ENCODE results near the gene KRT80. TPM values are rescaled to one million over a fixed set of nuclear protein-coding genes. Genes with fewer than 3 reads are reported as not detected.

KRT80 gene
- total and polyA plus RNA-seq, 2 donors (not counting 3 experiments of a cell fraction or from before 2014, with no cell fraction given), result 13.6 to 23.7 TPM

DNA sequence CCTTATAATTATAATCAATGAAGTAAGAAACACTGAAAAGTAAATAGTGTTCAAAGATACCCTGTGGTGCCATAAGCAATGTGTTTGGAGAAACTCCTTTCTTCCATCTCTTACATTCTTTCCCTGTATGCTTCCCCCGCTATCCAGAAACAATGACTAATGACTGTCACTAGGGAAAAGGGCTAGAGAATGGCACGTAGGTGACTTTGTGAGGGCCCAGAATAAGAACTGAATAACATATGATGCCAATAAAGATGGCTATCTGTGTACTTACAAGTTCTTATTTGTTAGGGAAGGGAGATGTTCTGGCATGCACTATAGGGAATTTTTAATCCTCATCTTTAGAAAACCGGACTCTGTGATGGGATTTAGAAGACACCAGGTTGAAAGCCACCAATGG, 36.6 kb upstream of the KRT80 start:
- DNase-seq (ENCODE audit: low read depth, low spot score), result no peak
- H3K4me3 ChIP-seq (replicated peaks in 1 of 3; ENCODE audit: insufficient read depth in 1 of 3, low read depth in 1 of 3, low read length in 3 of 3), result no peak overlapping the region
- ChIA-PET POLR2A (no interaction called here), CTCF (interaction anchor here (2.5 to 2.6 kb wide), 2 partner anchors 12 to 99 kb away, joined by 8 read pairs; no protein-coding TSS in a partner anchor)
- H3K36me3 ChIP-seq (ENCODE audit: control insufficient read depth in 2 of 2, extremely low read depth in 1 of 2, insufficient read depth in 2 of 2, low read length in 2 of 2), result no peaks in the 10 kb centered on the region
- TF ChIP-seq POLR2A (IDR thresholded peaks at IDR 0.05; ENCODE audit: low read depth, low read length) (no peak), GATA2 (IDR thresholded peaks at IDR 0.05; ENCODE audit: insufficient read depth, insufficient read length, low read depth, low read length) (no peak), JUN (IDR thresholded peaks at IDR 0.05; ENCODE audit: borderline replicate concordance, insufficient read depth, insufficient read length, low read depth) (no peak), POLR2AphosphoS5 (IDR thresholded peaks at IDR 0.05; ENCODE audit: insufficient read depth, low read depth, low read length) (no peak), MAX (IDR thresholded peaks at IDR 0.05; ENCODE audit: insufficient read depth, insufficient read length) (no peak), EZH2 (IDR thresholded peaks at IDR 0.05; ENCODE audit: borderline replicate concordance, low read depth, low read length, severe bottlenecking) (no peak), FOS (IDR thresholded peaks at IDR 0.05; ENCODE audit: borderline replicate concordance, insufficient read depth, low read length) (no peak), MYC (IDR thresholded peaks at IDR 0.05; ENCODE audit: low read depth, low read length) (no peak)
- TF ChIP-seq, protein P1, sequence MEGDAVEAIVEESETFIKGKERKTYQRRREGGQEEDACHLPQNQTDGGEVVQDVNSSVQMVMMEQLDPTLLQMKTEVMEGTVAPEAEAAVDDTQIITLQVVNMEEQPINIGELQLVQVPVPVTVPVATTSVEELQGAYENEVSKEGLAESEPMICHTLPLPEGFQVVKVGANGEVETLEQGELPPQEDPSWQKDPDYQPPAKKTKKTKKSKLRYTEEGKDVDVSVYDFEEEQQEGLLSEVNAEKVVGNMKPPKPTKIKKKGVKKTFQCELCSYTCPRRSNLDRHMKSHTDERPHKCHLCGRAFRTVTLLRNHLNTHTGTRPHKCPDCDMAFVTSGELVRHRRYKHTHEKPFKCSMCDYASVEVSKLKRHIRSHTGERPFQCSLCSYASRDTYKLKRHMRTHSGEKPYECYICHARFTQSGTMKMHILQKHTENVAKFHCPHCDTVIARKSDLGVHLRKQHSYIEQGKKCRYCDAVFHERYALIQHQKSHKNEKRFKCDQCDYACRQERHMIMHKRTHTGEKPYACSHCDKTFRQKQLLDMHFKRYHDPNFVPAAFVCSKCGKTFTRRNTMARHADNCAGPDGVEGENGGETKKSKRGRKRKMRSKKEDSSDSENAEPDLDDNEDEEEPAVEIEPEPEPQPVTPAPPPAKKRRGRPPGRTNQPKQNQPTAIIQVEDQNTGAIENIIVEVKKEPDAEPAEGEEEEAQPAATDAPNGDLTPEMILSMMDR (IDR thresholded peaks at IDR 0.05; ENCODE audit: extremely low read depth in 1 of 2, insufficient read depth in 1 of 2, low read depth in 1 of 2, low read length in 2 of 2), result no peak
- H3K9ac ChIP-seq (replicated peaks; ENCODE audit: extremely low read depth, insufficient read depth, low read length), result no peak overlapping the region
- H4K20me1 ChIP-seq (replicated peaks; ENCODE audit: control insufficient read depth, extremely low read depth, insufficient read depth, low read length), result no peaks in the 10 kb centered on the region
- peaks cover 5% of the 10 kb centered on the region for H3K79me2 ChIP-seq (ENCODE audit: control insufficient read depth, insufficient read depth, low read length)
- intact Hi-C loops (cut with micrococcal nuclease), result no loop called here
- H3K4me1 ChIP-seq (ENCODE audit: control insufficient read depth, extremely low read depth, insufficient read depth, low read length), result peaks cover 34% of the 10 kb centered on the region
- no peaks in the 10 kb centered on the region for H3K9me3 ChIP-seq (replicated peaks; ENCODE audit: control insufficient read depth, insufficient read depth, low read length)
- dilution Hi-C loops (cut with MboI; ENCODE audit: extremely low pct_ligation_motif_present, low sequenced_read_pairs), result no loop called here
- no peak for FAIRE-seq
- no TSS peak for BruUV-seq (replicated peaks)
- H3K27me3 ChIP-seq (ENCODE audit: control insufficient read depth in 2 of 2, insufficient read depth in 2 of 2, low read length in 2 of 2), result no peaks in the 10 kb centered on the region
- no peak overlapping the region for H3K27ac ChIP-seq (ENCODE audit: insufficient read depth, low read depth, low read length)
- H3K9me1 ChIP-seq (replicated peaks; ENCODE audit: control insufficient read depth, extremely low read depth, insufficient read depth, low read length), result no peaks in the 10 kb centered on the region
- no peak overlapping the region for H2AFZ ChIP-seq (ENCODE audit: low read depth, low read length)
- no peak overlapping the region for H3K4me2 ChIP-seq (ENCODE audit: insufficient read depth, low read length)

All from endothelial cell of umbilical vein (primary cell).